NCI-H128 (cell line): ENCODE data around the gene ADORA1.

Source experiments
- DNase-seq: peaks from one replicate; lab custom pipeline; 2025; ENCODE audit not compliant: unreplicated experiment; lab: John Stamatoyannopoulos, UW

ADORA1 gene

GRCh38 chr1:203171341-203172183 lies 44.0 kb downstream of the ADORA1 start:
- DNase-seq, result no peak

- DNase-seq, result peak; percentile 57
These were observed 44.9 kb downstream of the ADORA1 start for GRCh38 chr1:203172184-203173010.

- no peak for DNase-seq
These were observed 45.6 kb downstream of the ADORA1 start for GRCh38 chr1:203173011-203173555.

- peak; percentile 40 for DNase-seq
These were observed 46.0 kb downstream of the ADORA1 start for GRCh38 chr1:203173566-203173965.

GRCh38 chr1:203174324-203174985 lies 46.9 kb downstream of the ADORA1 start:
- no peak for DNase-seq

GRCh38 chr1:203175237-203175826 lies 47.8 kb downstream of the ADORA1 start, which contains the start of gene MYBPH:
MYBPH (minus strand) TSS chr1:203175826; CDS start chr1:203175755, 71 bp downstream.
- no peak for DNase-seq

GRCh38 chr1:203175827-203176241 lies 48.3 kb downstream of the ADORA1 start:
- no peak for DNase-seq

GRCh38 chr1:203176273-203177035 lies 48.9 kb downstream of the ADORA1 start:
- no peak for DNase-seq

- no peak for DNase-seq
These were observed 49.5 kb downstream of the ADORA1 start for GRCh38 chr1:203177036-203177405.

GRCh38 chr1:203177470-203178039 lies 50.0 kb downstream of the ADORA1 start:
- DNase-seq, result no peak

- no peak for DNase-seq
These were observed 50.6 kb downstream of the ADORA1 start for GRCh38 chr1:203178083-203178482.

GRCh38 chr1:203178821-203179666 lies 51.5 kb downstream of the ADORA1 start:
- DNase-seq, result no peak

GRCh38 chr1:203179667-203180005 lies 52.1 kb downstream of the ADORA1 start:
- no peak for DNase-seq

GRCh38 chr1:203180611-203181330 lies 53.2 kb downstream of the ADORA1 start:
- no peak for DNase-seq

GRCh38 chr1:203181586-203182386 lies 54.3 kb downstream of the ADORA1 start:
- DNase-seq, result no peak

- no peak for DNase-seq
These were observed 54.9 kb downstream of the ADORA1 start for GRCh38 chr1:203182387-203182953.

GRCh38 chr1:203183828-203184227 lies 56.3 kb downstream of the ADORA1 start:
- no peak for DNase-seq
